ENCODE data around the gene MERTK.
"Not testable (repeated sequence)": the region's sequence is repeated elsewhere in the genome, so short reads cannot be mapped to it uniquely, and the experiment has no call there.

MERTK gene

DNA sequence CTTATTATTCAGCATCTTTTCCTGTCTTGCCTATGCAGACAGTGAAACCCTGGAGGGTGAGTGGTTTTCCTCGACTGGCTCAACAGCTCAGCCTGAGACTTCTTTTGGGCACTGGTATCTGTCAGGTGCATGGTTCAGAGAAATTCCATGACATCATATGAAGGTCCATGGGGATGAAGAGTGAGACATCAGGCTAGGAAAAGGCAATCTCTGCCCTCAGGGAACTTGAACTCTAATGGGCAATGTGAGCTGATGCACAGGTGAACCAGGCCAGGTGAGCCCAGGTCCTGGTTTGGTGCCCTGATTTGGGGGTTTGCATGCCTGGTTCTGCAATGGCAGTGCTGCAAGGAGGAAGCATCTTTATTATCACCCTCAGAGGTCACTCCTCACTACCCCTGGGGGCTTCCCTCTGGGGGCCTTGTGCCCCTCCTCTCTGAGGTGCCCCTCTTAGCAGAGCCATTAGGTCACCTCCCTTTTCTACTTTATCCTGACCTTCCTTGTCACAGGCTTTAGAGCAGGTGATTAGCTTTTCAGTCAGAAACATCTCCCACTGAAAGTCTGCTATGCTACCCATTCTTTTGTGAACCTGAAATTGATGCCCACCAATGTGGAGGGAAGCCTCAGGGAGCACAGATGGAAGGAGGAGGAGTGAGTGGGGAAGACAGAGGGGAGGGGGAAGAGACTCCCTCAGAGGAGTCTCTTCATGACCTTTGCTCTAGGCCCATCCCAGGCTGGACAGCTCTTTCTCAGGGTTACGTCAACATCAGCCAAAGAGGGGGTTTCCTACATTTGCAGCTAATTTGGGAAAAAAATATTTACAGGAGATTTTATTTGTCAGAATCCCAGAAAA lies 47.3 kb downstream of the MERTK start:
- no peak for DNase-seq (ENCODE audit: low read depth)

DNA sequence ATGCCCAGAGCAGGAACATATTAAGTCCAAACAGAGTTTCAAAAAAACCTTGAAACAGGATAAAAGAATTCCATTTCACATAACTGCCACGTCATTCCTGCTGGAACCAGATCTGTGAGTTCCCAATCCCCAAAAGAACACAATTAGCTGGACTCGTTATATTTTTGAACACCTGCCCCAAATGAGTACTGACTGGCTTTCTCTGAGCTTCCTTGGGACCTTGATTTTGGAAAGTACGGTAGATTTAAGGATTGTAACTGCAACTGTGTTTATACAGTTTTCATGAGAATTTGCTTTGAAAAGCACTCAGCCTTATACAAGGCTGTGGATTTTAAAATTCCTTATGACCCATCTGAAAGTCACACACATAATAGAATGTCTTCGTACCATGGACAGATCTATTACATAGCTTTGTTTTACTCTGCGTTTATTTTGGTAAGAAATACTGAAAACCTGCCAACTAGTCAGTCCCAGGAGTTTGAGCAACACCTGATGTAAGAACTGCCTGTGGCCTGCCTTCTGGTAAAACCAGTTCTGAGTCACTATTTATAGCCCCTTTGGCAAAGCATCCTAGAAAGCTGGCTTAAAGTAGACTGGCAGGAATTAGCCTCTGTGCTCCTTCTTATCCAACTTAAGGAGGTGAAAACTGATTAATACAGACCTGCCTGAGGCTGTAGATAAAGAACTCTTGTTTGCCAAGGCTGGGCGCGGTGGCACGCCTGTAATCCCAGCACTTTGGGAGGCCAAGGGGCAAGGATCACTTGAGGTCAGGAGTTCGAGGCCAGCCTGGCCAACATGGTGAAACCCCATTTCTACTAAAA lies 48.1 kb downstream of the MERTK start:
- no peak for DNase-seq (ENCODE audit: low read depth)

DNA sequence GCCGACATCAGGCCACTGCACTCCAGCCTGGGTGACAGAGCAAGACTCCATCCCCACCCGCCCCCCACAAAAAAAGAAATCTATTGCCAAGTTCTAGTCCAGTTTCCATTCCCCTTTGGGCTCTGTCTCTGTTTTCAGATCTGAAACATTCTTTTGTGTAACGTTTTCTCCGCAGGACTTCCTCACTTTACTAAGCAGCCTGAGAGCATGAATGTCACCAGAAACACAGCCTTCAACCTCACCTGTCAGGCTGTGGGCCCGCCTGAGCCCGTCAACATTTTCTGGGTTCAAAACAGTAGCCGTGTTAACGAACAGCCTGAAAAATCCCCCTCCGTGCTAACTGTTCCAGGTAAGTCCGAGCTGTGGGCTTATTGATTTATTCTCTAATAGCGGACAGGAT lies 48.8 kb downstream of the MERTK start:
- no peak for DNase-seq (ENCODE audit: low read depth)

GRCh38 chr2:111948832-111949231 lies 50.4 kb downstream of the MERTK start:
- no peak for DNase-seq (ENCODE audit: low read depth)

DNA sequence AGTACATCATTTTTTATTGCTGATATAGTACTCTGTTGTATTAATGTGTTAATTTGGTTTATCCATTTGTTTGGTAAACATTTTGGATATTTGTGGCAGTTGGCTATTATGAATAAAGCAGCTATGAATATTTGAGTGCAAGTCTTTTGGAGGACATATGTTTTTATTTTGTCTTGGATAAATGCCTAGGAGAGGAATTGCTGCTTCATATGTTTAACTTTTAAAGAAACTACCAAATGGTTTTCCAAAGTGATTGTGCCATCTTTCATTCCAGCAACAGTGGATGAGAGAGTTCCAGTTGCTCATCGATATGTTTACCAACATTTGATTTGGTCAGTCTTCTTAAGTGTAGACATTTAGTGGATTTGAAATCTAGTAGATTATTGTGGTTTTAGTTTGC lies 51.8 kb downstream of the MERTK start:
- DNase-seq (ENCODE audit: low read depth): no peak

DNA sequence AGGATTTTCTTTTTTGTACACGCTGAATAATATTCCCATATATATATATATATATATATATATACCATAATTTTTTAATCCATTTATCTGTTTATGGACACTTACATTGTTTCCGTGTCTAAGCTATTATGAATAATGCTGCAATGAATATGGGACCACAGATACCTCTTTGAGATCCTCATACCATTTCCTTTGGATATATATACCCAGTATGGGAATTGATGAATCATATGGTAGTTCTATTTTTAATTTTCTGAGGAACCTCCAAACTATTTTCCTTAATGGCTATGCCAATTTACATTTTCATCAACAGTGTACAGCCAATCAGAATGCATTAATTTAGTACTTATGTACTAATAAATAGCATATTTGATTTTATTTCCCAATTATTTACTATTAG lies 53.1 kb downstream of the MERTK start:
- no peak for DNase-seq (ENCODE audit: low read depth)

- DNase-seq (ENCODE audit: low read depth): no peak
Observed at GRCh38 chr2:111952871-111953452, 54.6 kb downstream of the MERTK start.

- no peak for DNase-seq (ENCODE audit: low read depth)
Observed at GRCh38 chr2:111954602-111955332, 56.4 kb downstream of the MERTK start.

GRCh38 chr2:111957872-111958354 lies 59.5 kb downstream of the MERTK start:
- DNase-seq (ENCODE audit: low read depth): no peak

- DNase-seq (ENCODE audit: low read depth): no peak
Observed at GRCh38 chr2:111958901-111959300, 60.5 kb downstream of the MERTK start.

DNA sequence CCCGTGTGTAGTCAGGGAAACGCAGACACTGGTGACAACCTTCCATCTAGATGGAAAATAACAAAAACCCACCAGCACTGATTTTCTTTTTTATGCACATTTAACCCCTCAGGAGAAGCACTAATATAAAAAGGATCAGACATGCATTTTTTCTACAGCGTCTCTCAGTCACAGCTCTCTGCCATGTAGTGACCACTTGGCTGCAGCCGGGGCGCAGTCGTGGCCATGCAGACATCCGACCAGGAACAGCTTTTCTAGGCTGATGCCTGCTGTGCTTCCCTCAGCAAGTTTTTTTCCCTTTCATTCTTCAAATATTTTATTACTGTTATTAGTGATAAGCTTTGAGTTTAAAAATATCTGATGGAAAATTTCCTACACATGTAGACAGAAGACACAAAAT lies 63.3 kb downstream of the MERTK start:
- DNase-seq (ENCODE audit: low read depth): no peak

- DNase-seq (ENCODE audit: low read depth): not testable (repeated sequence)
Observed at GRCh38 chr2:111963086-111963485, 64.7 kb downstream of the MERTK start.

GRCh38 chr2:111963508-111963907 lies 65.1 kb downstream of the MERTK start:
- DNase-seq (ENCODE audit: low read depth): not testable (repeated sequence)

DNA sequence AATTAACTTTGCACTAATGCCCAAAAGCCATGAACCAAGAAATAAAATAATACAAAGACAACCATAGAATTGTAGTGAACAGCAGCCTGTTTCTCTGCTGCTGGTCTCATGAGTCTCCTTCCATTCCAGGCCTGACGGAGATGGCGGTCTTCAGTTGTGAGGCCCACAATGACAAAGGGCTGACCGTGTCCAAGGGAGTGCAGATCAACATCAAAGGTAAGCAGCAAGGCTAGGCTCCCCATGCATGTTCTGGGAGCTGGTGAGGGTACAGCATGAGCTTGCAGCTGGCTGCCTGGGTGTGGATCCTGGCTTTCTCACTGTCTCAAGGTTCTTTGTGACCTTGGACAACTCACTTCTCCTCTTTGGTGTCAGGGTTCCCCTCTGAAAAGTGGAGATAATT lies 66.7 kb downstream of the MERTK start:
- DNase-seq (ENCODE audit: low read depth): no peak

- DNase-seq (ENCODE audit: low read depth): no peak
Observed at GRCh38 chr2:111966241-111966640, 67.8 kb downstream of the MERTK start.

- DNase-seq (ENCODE audit: low read depth): no peak
Observed at GRCh38 chr2:111967018-111967417, 68.6 kb downstream of the MERTK start.

GRCh38 chr2:111970453-111970852 lies 72.0 kb downstream of the MERTK start:
- DNase-seq (ENCODE audit: low read depth): no peak

GRCh38 chr2:111972955-111973565 lies 74.7 kb downstream of the MERTK start:
- no peak for DNase-seq (ENCODE audit: low read depth)

DNA sequence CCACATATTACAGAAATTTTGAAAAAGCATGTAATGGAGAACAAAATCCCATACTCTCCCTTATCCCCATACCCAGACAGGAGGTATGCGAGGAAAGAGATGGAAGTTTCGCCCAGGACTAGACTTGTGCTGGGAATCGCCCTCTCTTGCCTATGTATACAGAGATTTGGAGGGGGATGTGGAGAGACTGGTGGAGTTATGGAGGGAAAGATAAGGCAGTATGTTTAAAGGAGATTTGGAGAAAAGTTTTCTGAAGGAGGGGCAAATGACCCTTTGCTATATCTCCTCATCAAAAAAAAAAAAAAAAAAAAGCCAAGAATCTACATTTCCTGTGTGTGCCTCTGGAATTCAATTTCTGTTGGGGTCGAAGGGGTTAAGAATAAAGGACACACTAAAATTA lies 75.3 kb downstream of the MERTK start:
- no peak for DNase-seq (ENCODE audit: low read depth)

- DNase-seq (ENCODE audit: low read depth): no peak
Observed at GRCh38 chr2:111975053-111975552, 76.7 kb downstream of the MERTK start.

DNA sequence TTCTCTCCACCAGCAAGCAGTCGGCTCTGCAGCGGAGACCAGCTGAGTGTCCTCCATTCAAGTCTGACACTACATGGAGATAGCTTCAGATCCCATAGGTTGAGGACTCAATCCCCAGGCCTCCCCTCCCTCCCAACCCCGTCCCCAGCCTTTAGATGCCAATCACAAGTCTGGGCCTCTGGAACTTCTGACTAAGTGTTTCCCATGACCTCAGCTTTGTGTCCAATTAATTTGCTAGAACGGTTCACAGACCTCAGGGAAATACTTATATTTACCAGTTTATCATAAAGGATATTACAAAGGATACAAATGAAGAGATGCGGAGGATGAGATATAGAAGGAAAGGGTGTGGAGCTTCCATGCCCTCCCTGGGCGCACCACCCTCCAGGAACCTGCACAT lies 77.4 kb downstream of the MERTK start:
- no peak for DNase-seq (ENCODE audit: low read depth)
